ENCODE data around the gene AMD1.

DNA sequence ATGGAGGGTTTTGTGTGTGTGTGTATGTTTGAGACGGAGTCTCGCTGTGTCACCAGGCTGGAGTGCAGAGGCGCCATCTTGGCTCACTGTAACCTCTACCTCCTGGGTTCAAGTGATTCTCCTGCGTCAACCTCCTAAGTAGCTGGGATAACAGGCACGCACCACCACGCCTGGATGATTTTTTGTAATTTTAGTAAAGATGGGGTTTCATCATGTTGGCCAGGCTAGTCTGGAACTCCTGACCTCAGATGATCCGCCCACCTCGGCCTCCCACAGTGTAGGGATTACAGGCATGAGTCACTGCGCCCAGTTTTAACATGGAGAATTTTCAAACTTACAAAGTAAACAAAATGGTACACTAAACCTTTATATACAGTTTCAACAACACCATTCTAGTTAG, 22.8 kb downstream of the AMD1 start:
- no peak for TF ChIP-seq EZH2 (IDR thresholded peaks at IDR 0.05; ENCODE audit: low read depth, unreplicated experiment)
- TF ChIP-seq, protein P1, sequence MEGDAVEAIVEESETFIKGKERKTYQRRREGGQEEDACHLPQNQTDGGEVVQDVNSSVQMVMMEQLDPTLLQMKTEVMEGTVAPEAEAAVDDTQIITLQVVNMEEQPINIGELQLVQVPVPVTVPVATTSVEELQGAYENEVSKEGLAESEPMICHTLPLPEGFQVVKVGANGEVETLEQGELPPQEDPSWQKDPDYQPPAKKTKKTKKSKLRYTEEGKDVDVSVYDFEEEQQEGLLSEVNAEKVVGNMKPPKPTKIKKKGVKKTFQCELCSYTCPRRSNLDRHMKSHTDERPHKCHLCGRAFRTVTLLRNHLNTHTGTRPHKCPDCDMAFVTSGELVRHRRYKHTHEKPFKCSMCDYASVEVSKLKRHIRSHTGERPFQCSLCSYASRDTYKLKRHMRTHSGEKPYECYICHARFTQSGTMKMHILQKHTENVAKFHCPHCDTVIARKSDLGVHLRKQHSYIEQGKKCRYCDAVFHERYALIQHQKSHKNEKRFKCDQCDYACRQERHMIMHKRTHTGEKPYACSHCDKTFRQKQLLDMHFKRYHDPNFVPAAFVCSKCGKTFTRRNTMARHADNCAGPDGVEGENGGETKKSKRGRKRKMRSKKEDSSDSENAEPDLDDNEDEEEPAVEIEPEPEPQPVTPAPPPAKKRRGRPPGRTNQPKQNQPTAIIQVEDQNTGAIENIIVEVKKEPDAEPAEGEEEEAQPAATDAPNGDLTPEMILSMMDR (conservative IDR thresholded peaks at IDR 0.05; ENCODE audit: low read depth in 2 of 2), result no peak

Data from GM23338 (cell line).